HepG2 (cell line): ENCODE results near the gene CELF2.

ENCODE experiments used
- ATF1 ChIP-seq: IDR thresholded peaks from 2 replicates; pipeline ENCODE4 v1.6.1; 2016; ENCODE audit warnings: mild to moderate bottlenecking, control low read depth
- TF ChIP-seq, protein P1 (sequence below): sonication (generic); formaldehyde crosslinking; IDR thresholded peaks from 2 replicates; pipeline ENCODE4 v1.5.0; 2020; ENCODE audit warnings: mild to moderate bottlenecking, missing genetic modification reagents, moderate library complexity

- TF ChIP-seq, protein P1, sequence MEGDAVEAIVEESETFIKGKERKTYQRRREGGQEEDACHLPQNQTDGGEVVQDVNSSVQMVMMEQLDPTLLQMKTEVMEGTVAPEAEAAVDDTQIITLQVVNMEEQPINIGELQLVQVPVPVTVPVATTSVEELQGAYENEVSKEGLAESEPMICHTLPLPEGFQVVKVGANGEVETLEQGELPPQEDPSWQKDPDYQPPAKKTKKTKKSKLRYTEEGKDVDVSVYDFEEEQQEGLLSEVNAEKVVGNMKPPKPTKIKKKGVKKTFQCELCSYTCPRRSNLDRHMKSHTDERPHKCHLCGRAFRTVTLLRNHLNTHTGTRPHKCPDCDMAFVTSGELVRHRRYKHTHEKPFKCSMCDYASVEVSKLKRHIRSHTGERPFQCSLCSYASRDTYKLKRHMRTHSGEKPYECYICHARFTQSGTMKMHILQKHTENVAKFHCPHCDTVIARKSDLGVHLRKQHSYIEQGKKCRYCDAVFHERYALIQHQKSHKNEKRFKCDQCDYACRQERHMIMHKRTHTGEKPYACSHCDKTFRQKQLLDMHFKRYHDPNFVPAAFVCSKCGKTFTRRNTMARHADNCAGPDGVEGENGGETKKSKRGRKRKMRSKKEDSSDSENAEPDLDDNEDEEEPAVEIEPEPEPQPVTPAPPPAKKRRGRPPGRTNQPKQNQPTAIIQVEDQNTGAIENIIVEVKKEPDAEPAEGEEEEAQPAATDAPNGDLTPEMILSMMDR (CRISPR knock-in tag): no peak
- no peak for TF ChIP-seq ATF1 (CRISPR knock-in tag)
Observed at GRCh38 chr10:11322698-11323097, 305.0 kb downstream of the CELF2 start.
